H1 (cell line): Measurements from ENCODE around the gene ELOVL3.

ENCODE experiments used
- CEBPB ChIP-seq: IDR thresholded peaks from 2 replicates; pipeline ENCODE4 v1.6.1; 2012; ENCODE audit warnings: low read depth, low read length
- CHD2 ChIP-seq: IDR thresholded peaks from 2 replicates; pipeline ENCODE4 v1.6.1; 2012; ENCODE audit warnings: low read length, improper control_type of control experiment
- EP300 ChIP-seq, 2 experiments: IDR thresholded peaks; 1 replicate in 1 of 2; 2 replicates in 1 of 2; pipeline ENCODE4 v1.6.1; 2011 to 2012; ENCODE audit warnings: low read depth in 2 of 2, low read length in 2 of 2, mild to moderate bottlenecking in 2 of 2, borderline replicate concordance in 1 of 2, inconsistent platforms in 1 of 2, moderate library complexity in 1 of 2
- EZH2 ChIP-seq: fragments of 200-600 bp; sonication (generic); IDR thresholded peaks from 2 replicates; pipeline ENCODE4 v1.7.1; 2012; ENCODE audit warnings: low read depth, mild to moderate bottlenecking, moderate library complexity, low read length, inconsistent platforms; ENCODE audit not compliant: severe bottlenecking
- GABPA ChIP-seq: IDR thresholded peaks from 2 replicates; pipeline ENCODE4 v1.6.1; 2011; ENCODE audit warnings: mild to moderate bottlenecking, low read length, moderate library complexity, borderline replicate concordance; ENCODE audit not compliant: insufficient read depth
- MAFK ChIP-seq: IDR thresholded peaks from 2 replicates; pipeline ENCODE4 v1.6.1; 2012; ENCODE audit warnings: low read depth, mild to moderate bottlenecking, improper control_type of control experiment, low read length
- POLR2A ChIP-seq, 2 experiments: IDR thresholded peaks; 1 replicate in 1 of 2; 2 replicates in 1 of 2; pipeline ENCODE4 v1.6.1; 2011; ENCODE audit warnings: low read depth in 2 of 2, low read length in 2 of 2, mild to moderate bottlenecking in 2 of 2; ENCODE audit errors: control extremely low read depth in 1 of 2
- SP1 ChIP-seq: IDR thresholded peaks from 2 replicates; pipeline ENCODE4 v1.6.1; 2011; ENCODE audit warnings: low read depth, low read length
- SP4 ChIP-seq: IDR thresholded peaks from 2 replicates; pipeline ENCODE4 v1.6.1; 2012; ENCODE audit warnings: low read length, inconsistent platforms
- TCF12 ChIP-seq: IDR thresholded peaks from 2 replicates; pipeline ENCODE4 v1.6.1; 2011; ENCODE audit warnings: low read depth, mild to moderate bottlenecking, low read length
- YY1 ChIP-seq: IDR thresholded peaks from 2 replicates; pipeline ENCODE4 v1.6.1; 2011; ENCODE audit warnings: low read depth, mild to moderate bottlenecking, low read length
- TF ChIP-seq, protein P1 (sequence below), 3 experiments: IDR thresholded peaks; 1 replicate in 2 of 3; 2 replicates in 1 of 3; pipeline versions ENCODE4 v1.5.1 to v1.6.1; 2011; ENCODE audit warnings: low read length in 3 of 3, mild to moderate bottlenecking in 3 of 3, inconsistent platforms in 2 of 3, low read depth in 1 of 3, moderate library complexity in 1 of 3; ENCODE audit not compliant: insufficient read depth in 1 of 3; ENCODE audit errors: control extremely low read depth in 1 of 3
- TF ChIP-seq, protein P2 (sequence below): IDR thresholded peaks from 2 replicates; pipeline ENCODE4 v1.6.1; 2011; ENCODE audit warnings: low read length, improper control_type of control experiment

- TF ChIP-seq, protein P1, sequence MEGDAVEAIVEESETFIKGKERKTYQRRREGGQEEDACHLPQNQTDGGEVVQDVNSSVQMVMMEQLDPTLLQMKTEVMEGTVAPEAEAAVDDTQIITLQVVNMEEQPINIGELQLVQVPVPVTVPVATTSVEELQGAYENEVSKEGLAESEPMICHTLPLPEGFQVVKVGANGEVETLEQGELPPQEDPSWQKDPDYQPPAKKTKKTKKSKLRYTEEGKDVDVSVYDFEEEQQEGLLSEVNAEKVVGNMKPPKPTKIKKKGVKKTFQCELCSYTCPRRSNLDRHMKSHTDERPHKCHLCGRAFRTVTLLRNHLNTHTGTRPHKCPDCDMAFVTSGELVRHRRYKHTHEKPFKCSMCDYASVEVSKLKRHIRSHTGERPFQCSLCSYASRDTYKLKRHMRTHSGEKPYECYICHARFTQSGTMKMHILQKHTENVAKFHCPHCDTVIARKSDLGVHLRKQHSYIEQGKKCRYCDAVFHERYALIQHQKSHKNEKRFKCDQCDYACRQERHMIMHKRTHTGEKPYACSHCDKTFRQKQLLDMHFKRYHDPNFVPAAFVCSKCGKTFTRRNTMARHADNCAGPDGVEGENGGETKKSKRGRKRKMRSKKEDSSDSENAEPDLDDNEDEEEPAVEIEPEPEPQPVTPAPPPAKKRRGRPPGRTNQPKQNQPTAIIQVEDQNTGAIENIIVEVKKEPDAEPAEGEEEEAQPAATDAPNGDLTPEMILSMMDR (IDR thresholded peaks at IDR 0.05; ENCODE audit: control extremely low read depth in 1 of 3, insufficient read depth in 1 of 3, low read depth in 1 of 3, low read length in 3 of 3): no peak
- TF ChIP-seq EP300 (IDR thresholded peaks at IDR 0.05; ENCODE audit: borderline replicate concordance in 1 of 2, low read depth in 2 of 2, low read length in 2 of 2) (no peak), MAFK (no peak), YY1 (no peak), POLR2A (IDR thresholded peaks at IDR 0.05; ENCODE audit: control extremely low read depth in 1 of 2, low read depth in 2 of 2, low read length in 2 of 2) (no peak), EZH2 (no peak), CEBPB (no peak), SP4 (no peak), TCF12 (no peak), GABPA (no peak), SP1 (no peak), CHD2 (no peak)
- TF ChIP-seq, protein P2, sequence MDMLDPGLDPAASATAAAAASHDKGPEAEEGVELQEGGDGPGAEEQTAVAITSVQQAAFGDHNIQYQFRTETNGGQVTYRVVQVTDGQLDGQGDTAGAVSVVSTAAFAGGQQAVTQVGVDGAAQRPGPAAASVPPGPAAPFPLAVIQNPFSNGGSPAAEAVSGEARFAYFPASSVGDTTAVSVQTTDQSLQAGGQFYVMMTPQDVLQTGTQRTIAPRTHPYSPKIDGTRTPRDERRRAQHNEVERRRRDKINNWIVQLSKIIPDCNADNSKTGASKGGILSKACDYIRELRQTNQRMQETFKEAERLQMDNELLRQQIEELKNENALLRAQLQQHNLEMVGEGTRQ: no peak
Observed at GRCh38 chr10:102233997-102234396, 7.9 kb downstream of the ELOVL3 start.
